Measurements from ENCODE around the gene B4GALT3.

DNA sequence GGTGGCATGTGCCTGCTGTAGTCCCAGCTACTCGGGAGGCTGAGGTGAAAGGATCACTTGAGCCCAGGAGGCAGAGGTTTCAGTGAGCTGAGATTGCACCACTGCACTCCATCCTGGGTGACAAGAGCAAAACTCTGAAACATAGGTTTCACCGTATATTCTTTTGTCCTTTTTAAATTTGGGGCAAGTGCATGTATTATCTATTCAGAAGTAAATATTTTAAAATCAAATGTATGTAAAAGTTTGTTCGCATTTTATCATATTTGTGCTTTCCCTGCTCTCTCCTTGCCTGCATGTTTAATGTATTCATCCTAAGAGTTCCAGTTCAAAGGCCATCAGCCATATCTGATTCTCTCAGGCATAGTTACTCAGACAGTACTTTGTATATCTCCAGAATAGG lies 31.5 kb downstream of the B4GALT3 start:
- TF ChIP-seq POLR2A (IDR thresholded peaks at IDR 0.05) (no peak), CTCF (IDR thresholded peaks at IDR 0.05) (no peak), EP300 (IDR thresholded peaks at IDR 0.05) (no peak), POLR2AphosphoS5 (IDR thresholded peaks at IDR 0.05) (no peak)
